ENCODE data around the gene MOSPD2. TPM values are rescaled to one million over a fixed set of nuclear protein-coding genes. Genes with fewer than 3 reads are reported as not detected.

MOSPD2 gene
- total and polyA plus RNA-seq, 10 of the 15 experiments (the other 5 are each of a cell fraction or from before 2014, with no cell fraction given) = 4.9 to 14.7 (median 7.4) TPM

GRCh38 chrX:14832586-14832985, 40.6 kb upstream of the MOSPD2 start:
- Histone ChIP-seq H3K79me2 (ENCODE audit: control insufficient read depth, insufficient read depth, low read length) (no peaks in the 10 kb centered on the region), H3K4me3 (no peak overlapping the region), H3K27ac (ENCODE audit: control insufficient read depth, insufficient read depth) (no peak overlapping the region), H3K36me3 (ENCODE audit: control insufficient read depth in 2 of 2, insufficient read depth in 2 of 2, low read length in 1 of 2) (no peaks in the 10 kb centered on the region), H2AFZ (ENCODE audit: control insufficient read depth, low read depth, low read length) (no peak overlapping the region), H3K27me3 (replicated peaks in 1 of 2; ENCODE audit: control insufficient read depth in 2 of 2, insufficient read depth in 2 of 2, low read length in 1 of 2) (no peaks in the 10 kb centered on the region), H4K20me1 (ENCODE audit: control insufficient read depth, insufficient read depth) (no peaks in the 10 kb centered on the region), H3K9me3 (replicated peaks; ENCODE audit: control insufficient read depth, insufficient read depth, low read length) (no peaks in the 10 kb centered on the region), H3K4me1 (ENCODE audit: control insufficient read depth, insufficient read depth, low read length) (no peaks in the 10 kb centered on the region), H3K4me2 (ENCODE audit: control insufficient read depth, insufficient read depth) (no peak overlapping the region), H3K9ac (ENCODE audit: control insufficient read depth, insufficient read depth, low read length) (no peak overlapping the region)
- intact Hi-C loops (cut with micrococcal nuclease; ENCODE audit: unreplicated experiment) = no loop called here
- FAIRE-seq (no peak), DNase-seq (ENCODE audit: low read depth, low spot score) (no peak), ATAC-seq (no peak)
- no TSS peak for BruUV-seq (replicated peaks)
- RAD21 ChIA-PET (ENCODE audit: unreplicated experiment) = no interaction called here
- SMC1A ChIA-PET (ENCODE audit: uncharacterized antibody, unreplicated experiment) = interaction anchor here (0.6 kb wide), 1 partner anchor 164 kb away, joined by 4 read pairs; no protein-coding TSS in a partner anchor
- CTCF ChIA-PET = no interaction called here
- POLR2A ChIA-PET = no interaction called here
- TF ChIP-seq USF2 (IDR thresholded peaks at IDR 0.05; ENCODE audit: borderline replicate concordance, low read depth, low read length) (no peak), EGR1 (IDR thresholded peaks at IDR 0.05; ENCODE audit: borderline replicate concordance in 1 of 2, low read depth in 2 of 2, low read length in 2 of 2) (no peak), DPF2 (IDR thresholded peaks at IDR 0.05) (no peak), TCF12 (IDR thresholded peaks at IDR 0.05; ENCODE audit: low read depth, low read length) (no peak), RAD51 (IDR thresholded peaks at IDR 0.05) (no peak), HDAC6 (IDR thresholded peaks at IDR 0.05; ENCODE audit: unreplicated experiment) (no peak)
- TF ChIP-seq, protein P1, sequence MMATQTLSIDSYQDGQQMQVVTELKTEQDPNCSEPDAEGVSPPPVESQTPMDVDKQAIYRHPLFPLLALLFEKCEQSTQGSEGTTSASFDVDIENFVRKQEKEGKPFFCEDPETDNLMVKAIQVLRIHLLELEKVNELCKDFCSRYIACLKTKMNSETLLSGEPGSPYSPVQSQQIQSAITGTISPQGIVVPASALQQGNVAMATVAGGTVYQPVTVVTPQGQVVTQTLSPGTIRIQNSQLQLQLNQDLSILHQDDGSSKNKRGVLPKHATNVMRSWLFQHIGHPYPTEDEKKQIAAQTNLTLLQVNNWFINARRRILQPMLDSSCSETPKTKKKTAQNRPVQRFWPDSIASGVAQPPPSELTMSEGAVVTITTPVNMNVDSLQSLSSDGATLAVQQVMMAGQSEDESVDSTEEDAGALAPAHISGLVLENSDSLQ (IDR thresholded peaks at IDR 0.05) = no peak
- TF ChIP-seq, protein P2, sequence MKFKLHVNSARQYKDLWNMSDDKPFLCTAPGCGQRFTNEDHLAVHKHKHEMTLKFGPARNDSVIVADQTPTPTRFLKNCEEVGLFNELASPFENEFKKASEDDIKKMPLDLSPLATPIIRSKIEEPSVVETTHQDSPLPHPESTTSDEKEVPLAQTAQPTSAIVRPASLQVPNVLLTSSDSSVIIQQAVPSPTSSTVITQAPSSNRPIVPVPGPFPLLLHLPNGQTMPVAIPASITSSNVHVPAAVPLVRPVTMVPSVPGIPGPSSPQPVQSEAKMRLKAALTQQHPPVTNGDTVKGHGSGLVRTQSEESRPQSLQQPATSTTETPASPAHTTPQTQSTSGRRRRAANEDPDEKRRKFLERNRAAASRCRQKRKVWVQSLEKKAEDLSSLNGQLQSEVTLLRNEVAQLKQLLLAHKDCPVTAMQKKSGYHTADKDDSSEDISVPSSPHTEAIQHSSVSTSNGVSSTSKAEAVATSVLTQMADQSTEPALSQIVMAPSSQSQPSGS (IDR thresholded peaks at IDR 0.05; ENCODE audit: low read length) = no peak
- in situ Hi-C loops (cut with MboI) = no loop called here
